ENCODE measurements around the gene GALNT2. TPM values are rescaled to one million over a fixed set of nuclear protein-coding genes. Genes with fewer than 3 reads are reported as not detected.

GALNT2 gene
- total and polyA plus RNA-seq, 7 donors: 8.4 to 43.8 (median 37.1) TPM

GRCh38 chr1:230131457-230131856 lies 64.4 kb downstream of the GALNT2 start:
- TF ChIP-seq, protein P1, sequence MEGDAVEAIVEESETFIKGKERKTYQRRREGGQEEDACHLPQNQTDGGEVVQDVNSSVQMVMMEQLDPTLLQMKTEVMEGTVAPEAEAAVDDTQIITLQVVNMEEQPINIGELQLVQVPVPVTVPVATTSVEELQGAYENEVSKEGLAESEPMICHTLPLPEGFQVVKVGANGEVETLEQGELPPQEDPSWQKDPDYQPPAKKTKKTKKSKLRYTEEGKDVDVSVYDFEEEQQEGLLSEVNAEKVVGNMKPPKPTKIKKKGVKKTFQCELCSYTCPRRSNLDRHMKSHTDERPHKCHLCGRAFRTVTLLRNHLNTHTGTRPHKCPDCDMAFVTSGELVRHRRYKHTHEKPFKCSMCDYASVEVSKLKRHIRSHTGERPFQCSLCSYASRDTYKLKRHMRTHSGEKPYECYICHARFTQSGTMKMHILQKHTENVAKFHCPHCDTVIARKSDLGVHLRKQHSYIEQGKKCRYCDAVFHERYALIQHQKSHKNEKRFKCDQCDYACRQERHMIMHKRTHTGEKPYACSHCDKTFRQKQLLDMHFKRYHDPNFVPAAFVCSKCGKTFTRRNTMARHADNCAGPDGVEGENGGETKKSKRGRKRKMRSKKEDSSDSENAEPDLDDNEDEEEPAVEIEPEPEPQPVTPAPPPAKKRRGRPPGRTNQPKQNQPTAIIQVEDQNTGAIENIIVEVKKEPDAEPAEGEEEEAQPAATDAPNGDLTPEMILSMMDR (IDR thresholded peaks at IDR 0.05): no peak
- TF ChIP-seq POLR2AphosphoS5 (IDR thresholded peaks at IDR 0.05) (no peak), POLR2A (IDR thresholded peaks at IDR 0.05) (no peak), EP300 (IDR thresholded peaks at IDR 0.05) (no peak)
- Histone ChIP-seq H3K27ac (no peak overlapping the region), H3K4me3 (no peak overlapping the region), H3K4me1 (peaks cover 0 to 28% (median 14%) of the 10 kb centered on the region in 4 donors), H3K36me3 (no peaks in the 10 kb centered on the region), H3K27me3 (no peaks in the 10 kb centered on the region), H3K9me3 (no peaks in the 10 kb centered on the region)
- intact Hi-C loops (cut with DNase I): no loop called here
- DNase-seq: no peak
- WGBS, 2 donors: 72 to 89% methylated on average over 11 of the region's 11 CpGs

- intact Hi-C loops (cut with DNase I): no loop called here
Measured at GRCh38 chr1:230132758-230133157, 65.7 kb downstream of the GALNT2 start.

DNA sequence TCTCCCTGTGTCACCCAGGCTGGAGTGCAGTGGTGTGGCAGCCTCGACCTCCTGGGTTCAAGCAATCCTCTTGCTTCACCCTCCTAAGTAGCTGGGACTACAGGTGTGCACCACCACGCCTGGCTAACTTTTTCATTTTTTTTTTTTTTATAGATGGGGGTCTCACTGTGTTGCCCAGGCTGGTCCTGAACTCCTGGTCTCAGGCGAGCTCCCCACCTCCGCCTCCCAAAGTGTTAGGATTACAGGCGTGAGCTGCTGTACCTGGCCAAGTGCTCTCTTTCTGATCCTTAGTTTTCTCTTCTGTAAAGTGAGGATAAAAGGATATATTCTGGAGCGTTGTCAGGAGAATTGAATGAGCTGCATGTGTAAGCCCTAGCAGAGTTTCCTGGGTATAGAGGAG lies 68.7 kb downstream of the GALNT2 start:
- 97 to 98% methylated on average over 6 of the region's 6 CpGs for WGBS, 2 donors
- no peak overlapping the region for H3K27ac ChIP-seq

More at GRCh38 chr1:230132758-230133157, 65.7 kb downstream of the GALNT2 start:
- Histone ChIP-seq H3K27me3 (no peaks in the 10 kb centered on the region), H3K36me3 (no peaks in the 10 kb centered on the region), H3K27ac (peak overlapping the region in 1 of 4 donors; percentile 19), H3K9me3 (no peaks in the 10 kb centered on the region), H3K4me3 (no peak overlapping the region), H3K4me1 (peaks cover 0 to 30% (median 20%) of the 10 kb centered on the region in 4 donors)
- DNase-seq: no peak
- 45 to 46% methylated on average over 6 of the region's 6 CpGs for WGBS, 2 donors
- no peak for TF ChIP-seq EP300 (IDR thresholded peaks at IDR 0.05)
- TF ChIP-seq, protein P1 (IDR thresholded peaks at IDR 0.05): no peak
- no peak for TF ChIP-seq POLR2A (IDR thresholded peaks at IDR 0.05)
- no peak for TF ChIP-seq POLR2AphosphoS5 (IDR thresholded peaks at IDR 0.05)

DNA sequence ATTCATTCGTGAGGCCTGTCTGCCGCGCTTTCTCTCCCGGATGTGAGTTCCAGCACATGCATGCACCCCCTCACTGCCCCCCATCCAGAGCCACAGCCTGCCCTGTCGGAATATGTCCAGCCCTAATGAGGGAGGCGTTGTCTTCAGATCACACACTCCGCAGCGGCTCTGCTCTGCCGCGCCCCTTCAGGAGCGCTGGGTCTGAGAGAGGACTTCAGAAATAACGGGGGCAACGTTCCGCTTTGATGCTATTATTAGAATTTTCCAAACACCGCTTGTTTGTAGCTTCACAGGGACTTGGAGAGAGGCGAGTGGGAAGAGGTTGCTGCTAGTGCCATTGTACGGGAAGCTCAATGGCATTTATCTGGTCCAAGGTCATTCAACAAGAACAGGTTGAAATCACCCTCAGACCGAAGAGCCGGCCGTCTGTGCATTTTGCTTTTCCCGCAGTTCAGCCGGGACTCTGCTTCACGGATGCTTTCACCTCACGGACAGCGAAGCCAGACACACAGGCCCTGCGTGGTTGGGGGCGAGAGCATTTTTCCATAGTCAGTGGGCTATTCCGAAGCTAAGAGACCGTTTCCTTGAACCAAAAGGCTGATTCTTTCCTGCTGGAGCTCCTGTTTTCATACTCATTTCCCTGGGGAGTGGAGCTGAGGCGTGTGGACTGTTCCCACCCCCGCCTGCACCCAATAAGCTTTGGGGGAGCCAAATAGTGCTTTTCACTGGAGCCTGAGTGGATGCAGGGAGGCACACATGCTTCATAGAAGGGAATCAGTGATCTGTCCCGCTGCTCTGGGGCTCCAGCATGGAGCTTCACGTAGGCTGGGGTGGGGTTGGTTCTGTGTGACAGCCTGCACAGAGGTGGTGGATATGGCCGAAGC lies 69.7 kb downstream of the GALNT2 start:
- peaks cover 0 to 48% (median 37%) of the 10 kb centered on the region in 4 donors for H3K4me1 ChIP-seq
- intact Hi-C loops (cut with DNase I): no loop called here
- H3K4me3 ChIP-seq: no peak overlapping the region
- TF ChIP-seq, protein P1 (IDR thresholded peaks at IDR 0.05): no peak
- no peak for TF ChIP-seq EP300 (IDR thresholded peaks at IDR 0.05)
- TF ChIP-seq POLR2AphosphoS5 (IDR thresholded peaks at IDR 0.05): no peak
- TF ChIP-seq POLR2A (IDR thresholded peaks at IDR 0.05): no peak
- H3K36me3 ChIP-seq: no peaks in the 10 kb centered on the region
- no peaks in the 10 kb centered on the region for H3K9me3 ChIP-seq
- H3K27ac ChIP-seq: peak overlapping the region in 1 of 4 donors; percentile 56
- WGBS, 2 donors: 90% methylated on average over 34 of the region's 34 CpGs
- no peaks in the 10 kb centered on the region for H3K27me3 ChIP-seq
- DNase-seq: no peak

More for the DNA sequence above, 68.7 kb downstream of the GALNT2 start:
- Histone ChIP-seq H3K27me3 (no peaks in the 10 kb centered on the region), H3K4me3 (no peak overlapping the region), H3K36me3 (no peaks in the 10 kb centered on the region), H3K9me3 (no peaks in the 10 kb centered on the region), H3K4me1 (peaks cover 0 to 42% (median 30%) of the 10 kb centered on the region in 4 donors)
- no peak for TF ChIP-seq EP300 (IDR thresholded peaks at IDR 0.05)
- no peak for TF ChIP-seq POLR2A (IDR thresholded peaks at IDR 0.05)
- TF ChIP-seq POLR2AphosphoS5 (IDR thresholded peaks at IDR 0.05): no peak
- TF ChIP-seq, protein P1 (IDR thresholded peaks at IDR 0.05): no peak
- no peak for DNase-seq
- intact Hi-C loops (cut with DNase I): no loop called here
